Suprapubic skin (tissue), 4 donors: Measurements from ENCODE around the gene PAX4. TPM values are rescaled to one million over a fixed set of nuclear protein-coding genes. Genes with fewer than 3 reads are reported as not detected.

ENCODE experiments used
- DNase-seq, 2 donors: peaks; one replicate each; pipeline ENCODE4 v3.0.0-alpha.2; 2019; ENCODE audit warnings: low spot score in 2 of 2
- H3K27ac ChIP-seq: fragments of 200-600 bp; sonication (generic); one replicate; pipeline ENCODE4 v1.5.1; 2019
- H3K27me3 ChIP-seq: fragments of 200-600 bp; sonication (generic); one replicate; pipeline ENCODE4 v1.5.1; 2019
- H3K36me3 ChIP-seq: fragments of 200-600 bp; sonication (generic); one replicate; pipeline ENCODE4 v1.5.1; 2019
- H3K4me1 ChIP-seq: fragments of 200-600 bp; sonication (generic); one replicate; pipeline ENCODE4 v1.5.1; 2019
- H3K4me3 ChIP-seq: fragments of 200-600 bp; sonication (generic); one replicate; pipeline ENCODE4 v1.5.1; 2019; ENCODE audit warnings: mild to moderate bottlenecking
- H3K9me3 ChIP-seq: fragments of 200-600 bp; sonication (generic); one replicate; pipeline ENCODE4 v1.5.1; 2019
- EP300 ChIP-seq: sonication (generic); formaldehyde crosslinking; IDR thresholded peaks from one replicate; pipeline ENCODE4 v1.6.1; 2017; ENCODE audit warnings: antibody characterized with exemption
- POLR2A ChIP-seq, 2 donors: fragments of 450-650 bp; IDR thresholded peaks; one replicate each; pipeline ENCODE4 v1.6.1; 2017; ENCODE audit warnings: antibody characterized with exemption in 2 of 2, mild to moderate bottlenecking in 2 of 2, moderate library complexity in 2 of 2
- POLR2AphosphoS5 ChIP-seq, 3 donors: sonication (generic); formaldehyde crosslinking; IDR thresholded peaks; one replicate each; pipeline ENCODE4 v1.6.1; 2017; ENCODE audit warnings: antibody characterized with exemption in 3 of 3
- WGBS: methylation state at CpG from one replicate; pipeline ENCODE4 v1.1.5; 2018; 5-methylcytosine and 5-hydroxymethylcytosine counted together
- total RNA-seq, 4 donors: library from RNA; depleted of rRNA; stranded (reverse); fragments of >200 nt; gene quantifications; one replicate each; pipeline ENCODE4 v1.1.0, GENCODE V29; 2016
- TF ChIP-seq, protein P1 (sequence below), 2 donors: fragments of 200-600 bp in 1 of 2; fragments of 450-650 bp in 1 of 2; sonication (generic) in 1 of 2; IDR thresholded peaks; one replicate each; pipeline ENCODE4 v1.5.1; 2016 to 2019; ENCODE audit warnings: antibody characterized with exemption in 2 of 2, mild to moderate bottlenecking in 1 of 2, moderate library complexity in 1 of 2

PAX4 gene, protein sequence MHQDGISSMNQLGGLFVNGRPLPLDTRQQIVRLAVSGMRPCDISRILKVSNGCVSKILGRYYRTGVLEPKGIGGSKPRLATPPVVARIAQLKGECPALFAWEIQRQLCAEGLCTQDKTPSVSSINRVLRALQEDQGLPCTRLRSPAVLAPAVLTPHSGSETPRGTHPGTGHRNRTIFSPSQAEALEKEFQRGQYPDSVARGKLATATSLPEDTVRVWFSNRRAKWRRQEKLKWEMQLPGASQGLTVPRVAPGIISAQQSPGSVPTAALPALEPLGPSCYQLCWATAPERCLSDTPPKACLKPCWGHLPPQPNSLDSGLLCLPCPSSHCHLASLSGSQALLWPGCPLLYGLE
- not detected for total RNA-seq

DNA sequence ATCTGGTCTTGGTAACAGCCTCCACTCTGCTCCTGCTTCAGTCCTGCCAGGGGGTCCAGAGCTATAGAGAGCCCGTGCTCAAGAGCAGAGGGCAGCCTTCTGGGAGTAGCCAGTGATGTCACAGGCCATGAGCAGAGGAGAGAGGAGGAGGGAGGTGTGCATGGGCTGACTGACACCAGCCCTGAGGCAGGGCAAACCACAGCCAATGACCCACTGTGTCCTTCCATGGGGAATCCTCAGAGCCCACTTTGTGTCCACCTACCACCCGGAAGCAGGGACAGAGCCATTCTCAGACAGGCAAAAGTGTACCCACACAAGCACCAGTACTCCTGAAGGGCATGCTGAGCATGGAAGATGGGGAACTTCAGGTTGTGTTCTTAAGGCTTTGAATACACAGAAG lies at the start of gene PAX4:
PAX4 (minus strand) TSS at position 101 of the 400 bp plus-strand sequence. CDS start 2,214 bp downstream, outside the sequence.
- no peak for DNase-seq
- Histone ChIP-seq H3K4me1 (peaks cover 4% of the 10 kb centered on the region), H3K27ac (no peak within 1 kb of the TSS), H3K4me3 (no peak within 1 kb of the TSS), H3K36me3 (no peaks in the 10 kb centered on the region), H3K9me3 (no peaks in the 10 kb centered on the region), H3K27me3 (peaks cover 75% of the 10 kb centered on the region)
- TF ChIP-seq, protein P1, sequence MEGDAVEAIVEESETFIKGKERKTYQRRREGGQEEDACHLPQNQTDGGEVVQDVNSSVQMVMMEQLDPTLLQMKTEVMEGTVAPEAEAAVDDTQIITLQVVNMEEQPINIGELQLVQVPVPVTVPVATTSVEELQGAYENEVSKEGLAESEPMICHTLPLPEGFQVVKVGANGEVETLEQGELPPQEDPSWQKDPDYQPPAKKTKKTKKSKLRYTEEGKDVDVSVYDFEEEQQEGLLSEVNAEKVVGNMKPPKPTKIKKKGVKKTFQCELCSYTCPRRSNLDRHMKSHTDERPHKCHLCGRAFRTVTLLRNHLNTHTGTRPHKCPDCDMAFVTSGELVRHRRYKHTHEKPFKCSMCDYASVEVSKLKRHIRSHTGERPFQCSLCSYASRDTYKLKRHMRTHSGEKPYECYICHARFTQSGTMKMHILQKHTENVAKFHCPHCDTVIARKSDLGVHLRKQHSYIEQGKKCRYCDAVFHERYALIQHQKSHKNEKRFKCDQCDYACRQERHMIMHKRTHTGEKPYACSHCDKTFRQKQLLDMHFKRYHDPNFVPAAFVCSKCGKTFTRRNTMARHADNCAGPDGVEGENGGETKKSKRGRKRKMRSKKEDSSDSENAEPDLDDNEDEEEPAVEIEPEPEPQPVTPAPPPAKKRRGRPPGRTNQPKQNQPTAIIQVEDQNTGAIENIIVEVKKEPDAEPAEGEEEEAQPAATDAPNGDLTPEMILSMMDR (IDR thresholded peaks at IDR 0.05) = no peak
- TF ChIP-seq EP300 (no peak), POLR2AphosphoS5 (IDR thresholded peaks at IDR 0.05) (no peak), POLR2A (IDR thresholded peaks at IDR 0.05) (no peak)
- WGBS = 56% methylated on average over 2 of the region's 2 CpGs

DNA sequence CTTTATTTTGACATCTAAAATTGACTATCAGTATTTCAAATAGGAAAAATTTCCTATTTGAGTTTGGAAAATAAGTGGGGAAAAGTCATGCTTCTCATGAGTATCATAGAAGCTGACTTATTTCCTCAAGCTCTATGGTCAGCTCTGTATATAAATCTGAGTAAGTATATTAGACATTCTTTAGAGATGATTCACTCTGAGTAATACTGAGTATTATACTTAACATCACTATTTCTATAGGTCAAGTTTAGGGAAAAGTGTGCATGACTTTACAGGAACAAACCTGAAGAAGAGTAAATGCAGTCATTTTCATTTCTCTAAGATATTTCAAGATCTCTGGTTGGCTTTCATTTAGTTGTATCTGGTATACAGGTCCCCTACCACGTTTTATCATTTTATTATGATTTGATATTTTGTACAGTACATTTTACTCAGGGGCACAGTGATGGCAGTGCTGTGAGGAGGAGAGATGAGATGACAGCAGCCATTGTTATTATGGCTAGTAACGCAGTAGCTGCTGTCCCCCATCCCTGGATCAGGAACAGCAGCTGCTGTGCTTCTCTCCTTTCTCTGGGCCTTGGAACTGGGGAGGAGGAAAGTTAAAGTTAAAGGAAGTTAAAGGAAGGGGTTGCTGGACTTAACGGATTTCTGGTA lies 49.2 kb upstream of the PAX4 start:
- TF ChIP-seq POLR2A (IDR thresholded peaks at IDR 0.05) = no peak
- H3K4me3 ChIP-seq = no peak overlapping the region
- H3K27me3 ChIP-seq = no peaks in the 10 kb centered on the region
- no peak overlapping the region for H3K27ac ChIP-seq
- H3K36me3 ChIP-seq = no peaks in the 10 kb centered on the region
- H3K4me1 ChIP-seq = peaks cover 6% of the 10 kb centered on the region
- WGBS = 82% methylated on average over 3 of the region's 3 CpGs
- no peak for DNase-seq
- no peaks in the 10 kb centered on the region for H3K9me3 ChIP-seq

DNA sequence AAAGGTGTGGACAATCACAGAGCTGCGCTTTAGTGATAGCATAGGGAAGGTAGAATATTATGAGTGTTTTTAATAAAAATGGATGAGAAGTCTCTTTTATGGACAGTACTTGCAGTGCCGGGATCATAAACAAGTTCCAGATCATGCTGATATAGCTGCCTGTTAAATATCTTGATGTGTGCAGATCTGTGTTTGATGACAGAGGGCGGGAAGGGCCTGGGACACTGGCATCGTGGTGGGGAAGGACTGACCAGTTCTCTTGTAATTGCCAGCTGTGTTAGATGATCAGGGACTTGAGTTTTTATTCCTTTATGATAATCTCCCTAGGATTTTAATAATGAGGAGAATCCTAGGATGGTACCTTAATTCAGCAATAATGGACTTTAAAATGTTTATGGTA lies 48.7 kb upstream of the PAX4 start:
- DNase-seq = no peak
- WGBS = 77% methylated on average over 4 of the region's 4 CpGs
- no peaks in the 10 kb centered on the region for H3K36me3 ChIP-seq
- TF ChIP-seq POLR2AphosphoS5 (IDR thresholded peaks at IDR 0.05) = no peak
- TF ChIP-seq EP300 = no peak
- TF ChIP-seq POLR2A (IDR thresholded peaks at IDR 0.05) = no peak
- TF ChIP-seq, protein P1 (IDR thresholded peaks at IDR 0.05) = no peak
- no peaks in the 10 kb centered on the region for H3K27me3 ChIP-seq
- H3K9me3 ChIP-seq = no peaks in the 10 kb centered on the region
- H3K4me1 ChIP-seq = peaks cover 6% of the 10 kb centered on the region
- H3K4me3 ChIP-seq = no peak overlapping the region
- no peak overlapping the region for H3K27ac ChIP-seq

GRCh38 chr7:127665922-127666321 lies 48.0 kb upstream of the PAX4 start:
- H3K4me1 ChIP-seq = peaks cover 6% of the 10 kb centered on the region
- H3K27me3 ChIP-seq = no peaks in the 10 kb centered on the region
- no peaks in the 10 kb centered on the region for H3K36me3 ChIP-seq
- WGBS = 75% methylated on average over 7 of the region's 7 CpGs
- DNase-seq = no peak
- no peak overlapping the region for H3K4me3 ChIP-seq
- H3K9me3 ChIP-seq = no peaks in the 10 kb centered on the region
- no peak overlapping the region for H3K27ac ChIP-seq
- TF ChIP-seq EP300 = no peak
- TF ChIP-seq, protein P1 (IDR thresholded peaks at IDR 0.05) = no peak
- TF ChIP-seq POLR2AphosphoS5 (IDR thresholded peaks at IDR 0.05) = no peak
- TF ChIP-seq POLR2A (IDR thresholded peaks at IDR 0.05) = no peak

DNA sequence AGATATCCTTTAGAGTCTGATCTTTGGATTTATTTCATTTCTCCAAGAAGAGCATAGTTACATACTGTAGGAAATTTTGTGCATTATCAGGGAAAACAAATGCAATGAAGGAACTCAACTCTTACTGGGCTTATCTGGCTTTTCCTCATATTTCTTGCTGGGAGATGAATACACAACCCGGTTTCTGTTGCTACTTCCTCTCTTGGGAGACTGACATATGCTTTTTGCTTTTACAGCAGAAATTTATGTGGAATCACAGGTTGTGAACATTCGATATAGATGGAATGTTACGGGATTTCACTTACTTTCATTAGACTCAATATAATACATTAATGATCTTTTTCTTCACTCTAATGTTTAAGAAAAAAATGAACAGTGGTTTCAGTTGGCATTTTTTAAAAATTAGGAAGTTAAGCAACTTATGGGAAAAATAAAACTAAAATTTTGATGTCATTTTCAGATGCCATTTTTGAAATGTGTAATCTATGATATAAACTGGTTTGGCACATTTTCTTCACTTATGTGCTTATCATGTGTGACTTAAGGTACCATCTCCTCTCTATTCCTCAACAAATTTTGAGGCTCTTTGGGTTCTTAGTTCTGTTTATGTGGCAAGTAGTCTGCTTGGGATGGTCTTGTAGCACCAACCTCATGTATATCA lies 41.2 kb upstream of the PAX4 start:
- Histone ChIP-seq H3K27ac (no peak overlapping the region), H3K27me3 (no peaks in the 10 kb centered on the region), H3K36me3 (no peaks in the 10 kb centered on the region), H3K4me3 (no peak overlapping the region), H3K9me3 (no peaks in the 10 kb centered on the region), H3K4me1 (peaks cover 8% of the 10 kb centered on the region)
- WGBS = 77% methylated on average over 3 of the region's 3 CpGs
- no peak for TF ChIP-seq EP300
- TF ChIP-seq POLR2A (IDR thresholded peaks at IDR 0.05) = no peak
- no peak for TF ChIP-seq POLR2AphosphoS5 (IDR thresholded peaks at IDR 0.05)
- TF ChIP-seq, protein P1 (IDR thresholded peaks at IDR 0.05) = no peak
- no peak for DNase-seq
